HepG2 (cell line): ENCODE measurements around the gene GNGT2. TPM values are rescaled to one million over a fixed set of nuclear protein-coding genes. Genes with fewer than 3 reads are reported as not detected.

Source experiments
- CTCF ChIP-seq: sonication (generic); formaldehyde crosslinking; IDR thresholded peaks from 2 replicates; pipeline ENCODE4 v1.5.0; 2020; ENCODE audit warnings: mild to moderate bottlenecking, missing genetic modification reagents, moderate library complexity
- HNRNPK ChIP-seq: fragments of 200-400 bp; formaldehyde crosslinking; IDR thresholded peaks from 2 replicates; pipeline ENCODE4 v1.6.1; 2018; ENCODE audit warnings: low read length, low read depth, moderate library complexity, mild to moderate bottlenecking; ENCODE audit not compliant: poor library complexity, severe bottlenecking
- LRRFIP1 ChIP-seq: sonication (generic); formaldehyde crosslinking; conservative IDR thresholded peaks from 2 replicates; pipeline ENCODE4 v1.4.0; 2020; ENCODE audit warnings: missing genetic modification reagents
- MYNN ChIP-seq: sonication (generic); formaldehyde crosslinking; IDR thresholded peaks from 2 replicates; pipeline ENCODE4 v1.4.0; 2020; ENCODE audit warnings: mild to moderate bottlenecking, low read depth, missing genetic modification reagents
- STAG1 ChIP-seq: sonication (generic); formaldehyde crosslinking; IDR thresholded peaks from 2 replicates; pipeline ENCODE4 v1.4.0; 2020; ENCODE audit warnings: missing genetic modification reagents
- TBX2 ChIP-seq: sonication (generic); formaldehyde crosslinking; IDR thresholded peaks from 2 replicates; pipeline ENCODE4 v1.5.0; 2020; ENCODE audit warnings: missing genetic modification reagents, mild to moderate bottlenecking, borderline replicate concordance
- ZBTB7B ChIP-seq: sonication (generic); formaldehyde crosslinking; IDR thresholded peaks from 2 replicates; pipeline ENCODE4 v1.4.0; 2020; ENCODE audit warnings: missing genetic modification reagents
- ZNF263 ChIP-seq: sonication (generic); formaldehyde crosslinking; IDR thresholded peaks from 2 replicates; pipeline ENCODE4 v1.4.0; 2020; ENCODE audit warnings: missing genetic modification reagents
- ZNF607 ChIP-seq: sonication (generic); formaldehyde crosslinking; IDR thresholded peaks from 2 replicates; pipeline ENCODE4 v1.5.1; 2020; ENCODE audit warnings: missing genetic modification reagents, mild to moderate bottlenecking, borderline replicate concordance
- polyA plus RNA-seq, 8 experiments: library from polyadenylated mRNA; depleted of rRNA in 3 of 8; stranded (reverse) in 7 of 8; unstranded in 1 of 8; fragments of >200 nt; fragmentation: Illumina TruSeq in 4 of 8; extraction: Trizol in 4 of 8; gene quantifications; 2 replicates each; pipeline versions ENCODE4 v1.2.1 to v1.2.3, GENCODE V29; 2011 to 2016; ENCODE audit warnings: low read depth in 4 of 8, missing spikeins in 1 of 8, mixed read lengths in 1 of 8; ENCODE audit not compliant: insufficient read depth in 1 of 8
- total RNA-seq, 5 experiments: library from RNA; depleted of rRNA; stranded (reverse); fragments of >200 nt; fragmentation: Illumina TruSeq; extraction: Trizol; gene quantifications; 2 replicates each; pipeline ENCODE4 v1.2.3, GENCODE V29; 2016; ENCODE audit warnings: low read depth in 1 of 5

The GNGT2 gene
- total and polyA plus RNA-seq, 2 of the 13 experiments (the other 11 are each of a cell fraction or from before 2014, with no cell fraction given) = not detected

GRCh38 chr17:49218941-49219913, 8.9 kb upstream of the GNGT2 start (continued):
- TF ChIP-seq ZNF263 (CRISPR knock-in tag) = no peak
- TF ChIP-seq HNRNPK = peak; percentile 11
- peak; percentile 25; the same call in 1 of the 2 replicates for TF ChIP-seq STAG1 (CRISPR knock-in tag)
- no peak for TF ChIP-seq LRRFIP1 (CRISPR knock-in tag)
- no peak for TF ChIP-seq TBX2
- TF ChIP-seq CTCF (CRISPR knock-in tag) = peak; percentile 65
- no peak for TF ChIP-seq MYNN (CRISPR knock-in tag)
- 0 out of 2 replicates have a peak, but pooled peaks have one; percentile 29 for TF ChIP-seq ZBTB7B (CRISPR knock-in tag)
- TF ChIP-seq ZNF607 (CRISPR knock-in tag) = no peak
